MCF 10A (cell line): Measurements from ENCODE around the gene FAM168B. TPM values are rescaled to one million over a fixed set of nuclear protein-coding genes. Genes with fewer than 3 reads are reported as not detected.
A peak's percentile ranks its signal among the peaks of the same experiment; 100 is the strongest.

Experiments
- BruUV-seq: library from RNA; stranded (reverse); fragments of 400-500 nt; replicated peaks from 2 replicates; lab custom pipeline; 2021; lab: Mats Ljungman, UMichigan
- CTCF ChIA-PET: fragments of 300-600 bp; sonication (Branson Sonifier 250); formaldehyde crosslinking; extraction: SDS; loops from one replicate; lab custom pipeline; 2021; ENCODE audit warnings: antibody characterized with exemption, inconsistent platforms; lab: Yijun Ruan, JAX
- POLR2A ChIA-PET: fragments of 300-600, 350-650 bp; sonication (Branson Sonifier 250); formaldehyde crosslinking; extraction: SDS; loops from one replicate; lab custom pipeline; 2020; ENCODE audit warnings: antibody characterized with exemption, inconsistent platforms; lab: Yijun Ruan, JAX
- DNase-seq: peaks from one replicate; pipeline ENCODE4 v3.0.0-alpha.2; 2018; ENCODE audit not compliant: unreplicated experiment
- H3K27ac Mint-ChIP-seq: one replicate; pipeline ENCODE4 v1.8.0; 2022; ENCODE audit warnings: mild to moderate bottlenecking, low read depth, mixed read lengths; ENCODE audit not compliant: unreplicated experiment
- H3K27me3 Mint-ChIP-seq: one replicate; pipeline ENCODE4 v1.8.0; 2022; ENCODE audit warnings: mixed read lengths; ENCODE audit not compliant: insufficient read depth, unreplicated experiment
- H3K36me3 Mint-ChIP-seq: one replicate; pipeline ENCODE4 v1.8.0; 2022; ENCODE audit warnings: mild to moderate bottlenecking, moderate library complexity, mixed read lengths; ENCODE audit not compliant: insufficient read depth, unreplicated experiment
- H3K4me1 Mint-ChIP-seq: one replicate; pipeline ENCODE4 v1.8.0; 2022; ENCODE audit warnings: mixed read lengths; ENCODE audit not compliant: insufficient read depth, unreplicated experiment
- H3K4me3 Mint-ChIP-seq: one replicate; pipeline ENCODE4 v1.8.0; 2022; ENCODE audit warnings: mild to moderate bottlenecking, moderate library complexity, mixed read lengths; ENCODE audit not compliant: unreplicated experiment
- H3K9me3 Mint-ChIP-seq: one replicate; pipeline ENCODE4 v1.8.0; 2022; ENCODE audit warnings: mixed read lengths; ENCODE audit not compliant: unreplicated experiment
- intact Hi-C: fragments of 100-400 bp; cut with micrococcal nuclease; formaldehyde crosslinking; loops from 2 replicates; pipeline ENCODE4 v1.14.1; 2022
- total RNA-seq: library from RNA; stranded (reverse); gene quantifications from 2 replicates; pipeline ENCODE4 v1.2.3, GENCODE V29; 2022
- TF ChIP-seq, protein P1 (sequence below): fragments of 200-600 bp; IDR thresholded peaks from one replicate; pipeline ENCODE4 v1.8.0; 2022; ENCODE audit warnings: antibody characterized with exemption, mild to moderate bottlenecking; ENCODE audit not compliant: unreplicated experiment

Gene FAM168B
- total RNA-seq, 1 experiment from 2014 or later = 159 TPM

DNA sequence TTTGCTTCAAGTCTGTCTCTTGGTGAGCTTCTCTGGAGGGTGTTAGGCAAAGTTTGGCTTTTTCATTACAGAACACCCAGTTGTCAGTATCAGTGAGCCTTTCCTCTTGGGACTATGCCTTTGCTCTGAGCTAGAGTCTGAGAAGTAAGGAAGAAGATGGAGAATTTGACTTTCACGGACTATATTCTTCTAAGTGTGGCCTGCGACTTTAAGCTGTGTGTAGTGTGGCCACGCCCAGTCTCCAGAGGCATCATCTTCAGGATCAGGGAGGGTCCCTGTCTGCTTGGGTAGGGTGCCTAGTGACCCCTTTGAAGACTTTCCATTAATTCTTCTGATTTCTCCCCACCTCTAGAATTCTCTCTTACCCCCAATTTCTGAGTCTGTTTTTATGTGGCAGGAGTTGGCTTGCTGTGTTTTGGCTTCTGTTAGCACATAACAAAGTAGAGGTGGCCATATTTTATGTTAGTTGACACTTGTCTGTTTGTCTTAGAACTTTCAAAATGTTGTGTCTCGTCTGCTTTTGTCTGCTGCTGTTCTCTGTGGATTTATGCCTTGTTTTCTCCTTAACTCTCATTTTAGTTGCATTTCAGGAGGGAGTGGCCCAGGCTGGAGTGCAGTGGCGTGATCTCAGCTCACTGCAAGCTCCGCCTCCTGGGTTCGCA is 20.4 kb upstream of the FAM168B start:
- POLR2A ChIA-PET = no interaction called here
- H3K36me3 Mint-ChIP-seq = peaks cover 51% of the 10 kb centered on the region
- no TSS peak for BruUV-seq
- peaks cover 11% of the 10 kb centered on the region for H3K4me1 Mint-ChIP-seq
- CTCF ChIA-PET = interaction anchor here (0.6 kb wide), 2 partner anchors 12 to 18 kb away, joined by 3 read pairs; no protein-coding TSS in a partner anchor
- no peak for DNase-seq
- intact Hi-C loops = no loop called here
- no peak overlapping the region for H3K4me3 Mint-ChIP-seq
- TF ChIP-seq, protein P1, sequence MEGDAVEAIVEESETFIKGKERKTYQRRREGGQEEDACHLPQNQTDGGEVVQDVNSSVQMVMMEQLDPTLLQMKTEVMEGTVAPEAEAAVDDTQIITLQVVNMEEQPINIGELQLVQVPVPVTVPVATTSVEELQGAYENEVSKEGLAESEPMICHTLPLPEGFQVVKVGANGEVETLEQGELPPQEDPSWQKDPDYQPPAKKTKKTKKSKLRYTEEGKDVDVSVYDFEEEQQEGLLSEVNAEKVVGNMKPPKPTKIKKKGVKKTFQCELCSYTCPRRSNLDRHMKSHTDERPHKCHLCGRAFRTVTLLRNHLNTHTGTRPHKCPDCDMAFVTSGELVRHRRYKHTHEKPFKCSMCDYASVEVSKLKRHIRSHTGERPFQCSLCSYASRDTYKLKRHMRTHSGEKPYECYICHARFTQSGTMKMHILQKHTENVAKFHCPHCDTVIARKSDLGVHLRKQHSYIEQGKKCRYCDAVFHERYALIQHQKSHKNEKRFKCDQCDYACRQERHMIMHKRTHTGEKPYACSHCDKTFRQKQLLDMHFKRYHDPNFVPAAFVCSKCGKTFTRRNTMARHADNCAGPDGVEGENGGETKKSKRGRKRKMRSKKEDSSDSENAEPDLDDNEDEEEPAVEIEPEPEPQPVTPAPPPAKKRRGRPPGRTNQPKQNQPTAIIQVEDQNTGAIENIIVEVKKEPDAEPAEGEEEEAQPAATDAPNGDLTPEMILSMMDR = no peak
- H3K9me3 Mint-ChIP-seq = no peaks in the 10 kb centered on the region
- H3K27ac Mint-ChIP-seq = no peak overlapping the region
- H3K27me3 Mint-ChIP-seq = no peaks in the 10 kb centered on the region

DNA sequence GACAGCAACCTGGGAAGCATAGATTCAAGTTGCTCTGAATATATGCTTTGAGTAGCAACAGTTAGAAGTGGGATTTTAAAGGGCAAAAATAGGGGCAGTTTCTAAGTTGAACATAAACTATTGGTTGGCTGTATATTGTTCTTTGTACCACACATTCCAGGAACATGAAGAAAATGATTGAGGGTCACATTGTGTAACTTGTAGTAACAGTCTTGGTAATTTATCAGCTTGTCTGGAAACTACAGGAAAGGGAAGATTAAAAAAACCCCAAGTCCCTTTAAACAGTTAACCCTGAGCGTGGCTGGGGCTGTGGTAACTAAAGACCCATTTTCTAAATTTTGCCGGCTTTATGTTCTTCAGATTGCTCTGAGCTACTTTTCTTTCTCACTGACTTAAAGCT is 19.3 kb upstream of the FAM168B start:
- peaks cover 11% of the 10 kb centered on the region for H3K4me1 Mint-ChIP-seq
- DNase-seq = no peak
- H3K9me3 Mint-ChIP-seq = no peaks in the 10 kb centered on the region
- BruUV-seq = no TSS peak
- peak overlapping the region; percentile 28 for H3K27ac Mint-ChIP-seq
- ChIA-PET POLR2A (interaction anchor here (1.9 kb wide), 1 partner anchor 20 kb away, joined by 6 read pairs; the partner anchor contains the start of gene FAM168B), CTCF (no interaction called here)
- TF ChIP-seq, protein P1 = no peak
- peaks cover 52% of the 10 kb centered on the region for H3K36me3 Mint-ChIP-seq
- H3K27me3 Mint-ChIP-seq = no peaks in the 10 kb centered on the region
- H3K4me3 Mint-ChIP-seq = no peak overlapping the region
- intact Hi-C loops = no loop called here

DNA sequence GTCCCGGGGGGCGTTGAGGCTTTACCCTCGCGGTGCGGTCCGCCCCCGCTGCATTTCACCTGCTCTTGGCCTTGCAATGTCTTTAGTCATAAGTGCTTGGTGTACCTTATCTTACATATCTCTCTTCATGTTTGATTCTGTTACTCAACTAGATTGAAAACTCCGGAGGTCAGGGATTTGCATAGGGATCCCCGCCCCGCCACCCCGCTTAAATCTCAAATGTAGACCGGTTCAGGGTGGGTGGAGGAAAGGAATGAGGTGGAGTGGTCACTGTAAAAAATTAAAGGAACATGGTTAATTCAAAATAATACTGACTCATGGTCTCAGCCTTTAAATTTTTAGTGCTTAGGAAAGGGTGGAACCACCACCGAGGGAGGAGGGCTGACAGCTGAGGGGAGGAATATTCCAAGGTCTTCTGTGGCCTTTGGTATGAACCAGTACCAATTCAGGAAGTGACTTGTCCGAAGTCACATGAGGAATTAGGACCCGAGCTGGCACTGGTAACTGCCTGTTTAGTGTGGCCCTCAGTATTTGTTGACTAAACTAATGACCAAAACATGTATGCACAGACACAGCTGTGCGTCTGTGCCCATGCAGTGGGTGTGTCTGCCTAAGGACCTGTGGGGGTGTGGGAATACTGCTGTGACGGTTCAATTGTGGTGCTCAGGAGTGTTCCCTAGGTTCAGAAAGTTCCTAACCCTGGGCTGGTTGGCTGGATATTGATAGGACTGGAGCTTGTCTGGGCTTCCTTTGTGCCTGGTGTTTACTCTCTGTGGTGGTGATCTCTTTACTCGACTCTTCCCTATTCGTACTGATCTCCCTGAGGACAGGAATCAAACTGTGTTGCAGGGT is 12.9 kb upstream of the FAM168B start:
- TSS peak; percentile 39 for BruUV-seq
- no peaks in the 10 kb centered on the region for H3K9me3 Mint-ChIP-seq
- peaks cover 15% of the 10 kb centered on the region for H3K4me1 Mint-ChIP-seq
- peak overlapping the region; percentile 92 for H3K27ac Mint-ChIP-seq
- H3K36me3 Mint-ChIP-seq = peaks cover 46% of the 10 kb centered on the region
- DNase-seq = peak; percentile 38
- ChIA-PET POLR2A (interaction anchor here (0.7 to 1.8 kb wide), 8 partner anchors 11 to 763 kb away, joined by 3 to 30 read pairs (median 6); partner anchors contain the start of genes FAM168B and IMP4), CTCF (interaction anchor here (0.6 to 1.9 kb wide), 2 partner anchors 232 to 914 kb away, joined by 4 read pairs; no protein-coding TSS in a partner anchor)
- no peaks in the 10 kb centered on the region for H3K27me3 Mint-ChIP-seq
- peak overlapping the region; percentile 87 for H3K4me3 Mint-ChIP-seq
- intact Hi-C loops = loop anchor here (1.0 kb wide), 1 partner anchor 13 kb away; the partner anchor contains the start of gene FAM168B
- TF ChIP-seq, protein P1 = no peak
